OCI-LY7 (cell line): Measurements from ENCODE around the gene TSPYL2.

ENCODE experiments used
- EZH2phosphoT487 ChIP-seq: fragments of 200-600 bp; sonication (generic); IDR thresholded peaks from 2 replicates; pipeline ENCODE4 v1.6.1; 2018; ENCODE audit warnings: low read depth, borderline replicate concordance, mild to moderate bottlenecking, mixed run types, antibody characterized with exemption, low read length, moderate library complexity, mixed read lengths
- TF ChIP-seq, protein P1 (sequence below): fragments of 200-600 bp; sonication (generic); conservative IDR thresholded peaks from 2 replicates; pipeline ENCODE4 v1.5.1; 2014; ENCODE audit warnings: mild to moderate bottlenecking, antibody characterized with exemption, low read length, moderate library complexity, mixed read lengths

DNA sequence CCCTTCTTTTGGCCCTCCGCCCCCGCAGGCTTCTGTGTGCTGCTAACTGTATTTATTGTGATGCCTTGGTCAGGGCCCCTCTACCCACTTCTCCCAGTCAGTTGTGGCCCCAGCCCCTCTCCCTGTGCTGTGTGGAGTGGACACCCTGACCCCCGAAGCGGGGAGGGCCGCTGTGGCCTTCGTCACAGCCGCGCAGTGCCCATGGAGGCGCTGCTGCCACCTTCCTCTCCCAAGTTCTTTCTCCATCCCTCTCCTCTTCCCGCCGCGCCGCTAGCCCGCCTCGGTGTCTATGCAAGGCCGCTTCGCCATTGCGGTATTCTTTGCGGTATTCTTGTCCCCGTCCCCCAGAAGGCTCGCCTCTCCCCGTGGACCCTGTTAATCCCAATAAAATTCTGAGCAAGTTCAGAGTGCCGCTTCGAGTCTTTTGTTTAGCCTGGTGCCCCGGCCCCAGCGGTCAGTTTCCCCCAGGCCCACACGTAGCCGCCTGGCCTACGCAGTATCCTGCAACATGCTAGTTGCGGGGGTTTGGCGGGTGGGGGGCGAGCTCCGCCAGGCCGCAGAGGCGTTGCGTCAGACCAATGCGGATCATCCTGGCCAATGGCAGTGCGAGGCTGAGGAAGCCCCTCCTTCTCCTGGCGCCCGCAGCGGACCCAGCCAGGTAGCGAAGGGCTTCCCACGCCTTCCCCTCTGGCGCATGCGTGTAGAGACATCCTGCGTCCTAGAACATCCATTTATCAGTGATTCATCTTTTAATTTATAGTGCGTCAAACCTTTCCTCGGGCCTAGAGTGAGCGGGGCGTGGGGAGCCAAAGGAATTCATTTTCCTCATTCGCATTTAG is 6.2 kb downstream of the TSPYL2 start:
- TF ChIP-seq, protein P1, sequence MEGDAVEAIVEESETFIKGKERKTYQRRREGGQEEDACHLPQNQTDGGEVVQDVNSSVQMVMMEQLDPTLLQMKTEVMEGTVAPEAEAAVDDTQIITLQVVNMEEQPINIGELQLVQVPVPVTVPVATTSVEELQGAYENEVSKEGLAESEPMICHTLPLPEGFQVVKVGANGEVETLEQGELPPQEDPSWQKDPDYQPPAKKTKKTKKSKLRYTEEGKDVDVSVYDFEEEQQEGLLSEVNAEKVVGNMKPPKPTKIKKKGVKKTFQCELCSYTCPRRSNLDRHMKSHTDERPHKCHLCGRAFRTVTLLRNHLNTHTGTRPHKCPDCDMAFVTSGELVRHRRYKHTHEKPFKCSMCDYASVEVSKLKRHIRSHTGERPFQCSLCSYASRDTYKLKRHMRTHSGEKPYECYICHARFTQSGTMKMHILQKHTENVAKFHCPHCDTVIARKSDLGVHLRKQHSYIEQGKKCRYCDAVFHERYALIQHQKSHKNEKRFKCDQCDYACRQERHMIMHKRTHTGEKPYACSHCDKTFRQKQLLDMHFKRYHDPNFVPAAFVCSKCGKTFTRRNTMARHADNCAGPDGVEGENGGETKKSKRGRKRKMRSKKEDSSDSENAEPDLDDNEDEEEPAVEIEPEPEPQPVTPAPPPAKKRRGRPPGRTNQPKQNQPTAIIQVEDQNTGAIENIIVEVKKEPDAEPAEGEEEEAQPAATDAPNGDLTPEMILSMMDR, result no peak
- no peak for TF ChIP-seq EZH2phosphoT487
